Gastrocnemius medialis (tissue), 4 donors: Measurements from ENCODE around the gene FAM124B.

ENCODE experiments used
- POLR2A ChIP-seq, 2 donors: fragments of 450-650 bp; IDR thresholded peaks; one replicate each; pipeline ENCODE4 v1.6.1; 2017; ENCODE audit warnings: antibody characterized with exemption in 2 of 2, mild to moderate bottlenecking in 2 of 2, moderate library complexity in 2 of 2
- TF ChIP-seq, protein P1 (sequence below), 5 experiments: fragments of 450-650 bp in 3 of 5; fragments of 200-600 bp in 2 of 5; sonication (generic) in 2 of 5; IDR thresholded peaks in 4 of 5; conservative IDR thresholded peaks in 1 of 5; 1 replicate in 4 of 5; 2 replicates in 1 of 5; pipeline ENCODE4 v1.5.1; 2016 to 2019; ENCODE audit warnings: antibody characterized with exemption in 5 of 5, mild to moderate bottlenecking in 3 of 5, moderate library complexity in 3 of 5

DNA sequence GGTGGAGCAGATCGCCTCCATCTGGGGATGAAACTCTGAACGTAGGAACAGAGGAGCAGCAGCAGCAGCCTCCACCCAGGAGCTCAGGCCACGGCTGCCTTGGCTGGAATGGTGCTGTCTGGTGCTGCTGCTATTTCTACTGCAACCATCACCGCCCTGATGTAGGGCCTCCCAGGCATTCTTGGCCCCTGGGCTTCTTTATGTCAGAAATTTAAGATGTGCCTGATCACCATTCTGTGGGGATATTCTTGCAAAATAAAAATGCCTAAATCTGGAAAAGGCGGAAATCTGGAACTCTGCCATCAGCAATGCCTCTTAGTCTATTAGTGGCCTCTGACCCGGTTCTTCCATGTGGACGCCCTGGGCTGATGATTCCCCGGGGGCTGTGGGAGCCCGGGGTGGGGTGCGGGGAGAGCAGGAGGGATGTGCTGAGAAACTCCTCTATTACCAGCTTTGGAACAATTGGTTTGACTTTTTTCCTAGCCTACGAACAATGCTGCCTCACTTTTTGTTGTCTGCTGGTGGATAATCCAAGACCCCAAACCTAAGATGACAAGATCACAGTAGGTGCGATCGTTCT is 47.2 kb downstream of the FAM124B start:
- TF ChIP-seq, protein P1, sequence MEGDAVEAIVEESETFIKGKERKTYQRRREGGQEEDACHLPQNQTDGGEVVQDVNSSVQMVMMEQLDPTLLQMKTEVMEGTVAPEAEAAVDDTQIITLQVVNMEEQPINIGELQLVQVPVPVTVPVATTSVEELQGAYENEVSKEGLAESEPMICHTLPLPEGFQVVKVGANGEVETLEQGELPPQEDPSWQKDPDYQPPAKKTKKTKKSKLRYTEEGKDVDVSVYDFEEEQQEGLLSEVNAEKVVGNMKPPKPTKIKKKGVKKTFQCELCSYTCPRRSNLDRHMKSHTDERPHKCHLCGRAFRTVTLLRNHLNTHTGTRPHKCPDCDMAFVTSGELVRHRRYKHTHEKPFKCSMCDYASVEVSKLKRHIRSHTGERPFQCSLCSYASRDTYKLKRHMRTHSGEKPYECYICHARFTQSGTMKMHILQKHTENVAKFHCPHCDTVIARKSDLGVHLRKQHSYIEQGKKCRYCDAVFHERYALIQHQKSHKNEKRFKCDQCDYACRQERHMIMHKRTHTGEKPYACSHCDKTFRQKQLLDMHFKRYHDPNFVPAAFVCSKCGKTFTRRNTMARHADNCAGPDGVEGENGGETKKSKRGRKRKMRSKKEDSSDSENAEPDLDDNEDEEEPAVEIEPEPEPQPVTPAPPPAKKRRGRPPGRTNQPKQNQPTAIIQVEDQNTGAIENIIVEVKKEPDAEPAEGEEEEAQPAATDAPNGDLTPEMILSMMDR (IDR thresholded peaks at IDR 0.05 in 4 of 5, conservative IDR thresholded peaks at IDR 0.05 in 1 of 5): no peak
- no peak for TF ChIP-seq POLR2A (IDR thresholded peaks at IDR 0.05)
